Mesenchymal stem cell (in vitro differentiated cells and primary cell): Measurements from ENCODE around the gene MICAL2.

Experiments used
- DNase-seq: peaks from one replicate; pipeline ENCODE4 v3.0.0-alpha.2; 2013
- H2AFZ ChIP-seq: one replicate; pipeline ENCODE4 v1.6.1; 2013; ENCODE audit warnings: low read depth, mild to moderate bottlenecking, control low read depth, inconsistent platforms, low read length, moderate library complexity
- H2AK5ac ChIP-seq: 2 replicates; pipeline ENCODE4 v1.6.1; 2013; ENCODE audit warnings: low read length, moderate library complexity, mild to moderate bottlenecking, inconsistent platforms; ENCODE audit not compliant: severe bottlenecking
- H2BK120ac ChIP-seq: one replicate; pipeline ENCODE4 v1.6.1; 2013; ENCODE audit warnings: low read depth, mild to moderate bottlenecking, inconsistent platforms, low read length, moderate library complexity
- H2BK12ac ChIP-seq, 2 experiments: one replicate each; pipeline ENCODE4 v1.6.1; 2013; ENCODE audit warnings: inconsistent platforms in 2 of 2, low read length in 2 of 2, mild to moderate bottlenecking in 2 of 2, moderate library complexity in 2 of 2, control low read depth in 1 of 2
- H2BK15ac ChIP-seq: one replicate; pipeline ENCODE4 v1.6.1; 2013; ENCODE audit warnings: mild to moderate bottlenecking, low read depth, inconsistent platforms; ENCODE audit not compliant: poor library complexity, severe bottlenecking
- H2BK5ac ChIP-seq: 2 replicates; pipeline ENCODE4 v1.6.1; 2013; ENCODE audit warnings: low read depth, mild to moderate bottlenecking, low read length, control low read depth, inconsistent platforms; ENCODE audit not compliant: poor library complexity, severe bottlenecking
- H3K14ac ChIP-seq, 2 experiments: one replicate each; pipeline ENCODE4 v1.6.1; 2013; ENCODE audit warnings: inconsistent platforms in 2 of 2, low read length in 2 of 2, control low read depth in 1 of 2, mild to moderate bottlenecking in 1 of 2, moderate library complexity in 1 of 2
- H3K18ac ChIP-seq, 2 experiments: one replicate each; pipeline ENCODE4 v1.6.1; 2013; ENCODE audit warnings: inconsistent platforms in 2 of 2, low read length in 2 of 2, control low read depth in 1 of 2, low read depth in 1 of 2, mild to moderate bottlenecking in 1 of 2
- H3K23ac ChIP-seq, 2 experiments: one replicate each; pipeline ENCODE4 v1.6.1; 2013; ENCODE audit warnings: inconsistent platforms in 2 of 2, low read length in 2 of 2, mild to moderate bottlenecking in 2 of 2, moderate library complexity in 2 of 2, control low read depth in 1 of 2
- H3K27ac ChIP-seq: 2 replicates; pipeline ENCODE4 v1.5.1; 2013; ENCODE audit warnings: mild to moderate bottlenecking, moderate library complexity, low read length, control low read depth, inconsistent platforms; ENCODE audit not compliant: poor library complexity, severe bottlenecking
- H3K27me3 ChIP-seq, 2 experiments: 2 replicates each; pipeline versions ENCODE4 v1.6.1 to v1.7.0; 2013; ENCODE audit warnings: low read length in 2 of 2, mild to moderate bottlenecking in 2 of 2, moderate library complexity in 2 of 2, control low read depth in 1 of 2, inconsistent platforms in 1 of 2; ENCODE audit not compliant: control insufficient read depth in 1 of 2, insufficient read depth in 1 of 2
- H3K36me3 ChIP-seq, 2 experiments: 2 replicates each; pipeline versions ENCODE4 v1.6.1 to v1.7.0; 2013; ENCODE audit warnings: low read length in 2 of 2, control low read depth in 1 of 2, inconsistent platforms in 1 of 2, low read depth in 1 of 2, mild to moderate bottlenecking in 1 of 2; ENCODE audit not compliant: insufficient read depth in 2 of 2, control insufficient read depth in 1 of 2
- H3K4ac ChIP-seq, 2 experiments: one replicate each; pipeline ENCODE4 v1.6.1; 2013; ENCODE audit warnings: inconsistent platforms in 2 of 2, low read length in 2 of 2, mild to moderate bottlenecking in 2 of 2, moderate library complexity in 2 of 2, control low read depth in 1 of 2, low read depth in 1 of 2
- H3K4me1 ChIP-seq: 2 replicates; pipeline ENCODE4 v1.6.1; 2013; ENCODE audit warnings: low read depth, low read length, control low read depth; ENCODE audit not compliant: control insufficient read depth, insufficient read depth
- H3K4me2 ChIP-seq: 2 replicates; pipeline ENCODE4 v1.6.1; 2013; ENCODE audit warnings: low read length, mild to moderate bottlenecking, inconsistent platforms; ENCODE audit not compliant: poor library complexity, severe bottlenecking
- H3K4me3 ChIP-seq, 2 experiments: 2 replicates each; pipeline versions ENCODE4 v1.5.1 to v1.7.0; 2013; ENCODE audit warnings: low read length in 2 of 2, mild to moderate bottlenecking in 2 of 2, control low read depth in 1 of 2, low read depth in 1 of 2; ENCODE audit not compliant: insufficient read depth in 1 of 2
- H3K79me1 ChIP-seq: replicated peaks from 2 replicates; pipeline ENCODE4 v1.6.1; 2013; ENCODE audit warnings: mild to moderate bottlenecking, control low read depth, low read length, inconsistent platforms; ENCODE audit not compliant: poor library complexity, severe bottlenecking
- H3K9ac ChIP-seq: 2 replicates; pipeline ENCODE4 v1.7.0; 2013; ENCODE audit warnings: mild to moderate bottlenecking, low read length, moderate library complexity
- H3K9me3 ChIP-seq: 2 replicates; pipeline ENCODE4 v1.7.0; 2013; ENCODE audit warnings: mild to moderate bottlenecking, low read length; ENCODE audit not compliant: control insufficient read depth
- H4K8ac ChIP-seq: one replicate; pipeline ENCODE4 v1.6.1; 2013; ENCODE audit warnings: inconsistent platforms, mild to moderate bottlenecking, low read length, moderate library complexity
- H4K91ac ChIP-seq: one replicate; pipeline ENCODE4 v1.6.1; 2013; ENCODE audit warnings: mild to moderate bottlenecking, low read length, inconsistent platforms
- WGBS: methylation state at CpG from one replicate; pipeline ENCODE4 v1.1.7; 2013; ENCODE audit warnings: mixed read lengths; 5-methylcytosine and 5-hydroxymethylcytosine counted together

The MICAL2 gene

GRCh38 chr11:12079726-12080556, 30.4 kb upstream of the MICAL2 start:
- Histone ChIP-seq H2AK5ac (no peak overlapping the region), H3K9ac (peak overlapping the region; percentile 87), H2BK12ac (peak overlapping the region; percentile 57 to 78), H2BK15ac (no peak overlapping the region), H3K4me2 (peak overlapping the region; percentile 70), H3K36me3 (no peaks in the 10 kb centered on the region), H3K4ac (peak overlapping the region in 1 of 2 experiments; percentile 61), H3K14ac (no peak overlapping the region), H2BK120ac (peak overlapping the region; percentile 67), H4K91ac (peak overlapping the region; percentile 89), H3K4me3 (peak overlapping the region in 1 of 2 experiments; percentile 53), H3K27ac (peak overlapping the region; percentile 98), H2BK5ac (peak overlapping the region; percentile 92), H3K18ac (peak overlapping the region; percentile 12 to 34), H3K27me3 (no peaks in the 10 kb centered on the region), H3K23ac (no peak overlapping the region), H4K8ac (no peak overlapping the region), H2AFZ (no peak overlapping the region), H3K9me3 (no peaks in the 10 kb centered on the region), H3K79me1 (no peaks in the 10 kb centered on the region), H3K4me1 (peaks cover 11% of the 10 kb centered on the region)
- 21% methylated on average over 8 of the region's 13 CpGs for WGBS
- peak; percentile 99 for DNase-seq

- peak overlapping the region; percentile 35 for H2AK5ac ChIP-seq
- no peak overlapping the region for H3K4me2 ChIP-seq
- no peaks in the 10 kb centered on the region for H3K36me3 ChIP-seq
- H3K4me1 ChIP-seq: peaks cover 24% of the 10 kb centered on the region
- H3K9me3 ChIP-seq: no peaks in the 10 kb centered on the region
- no peak overlapping the region for H2BK5ac ChIP-seq
- DNase-seq: no peak
- H3K18ac ChIP-seq: peak overlapping the region in 1 of 2 experiments; percentile 66
- no peaks in the 10 kb centered on the region for H3K79me1 ChIP-seq
- no peak overlapping the region for H2BK15ac ChIP-seq
- H2BK120ac ChIP-seq: no peak overlapping the region
- WGBS: 94% methylated on average over 1 of the region's 1 CpG
- no peak overlapping the region for H3K23ac ChIP-seq
- no peak overlapping the region for H2AFZ ChIP-seq
- H3K27me3 ChIP-seq: no peaks in the 10 kb centered on the region
- H3K4ac ChIP-seq: no peak overlapping the region
- H3K9ac ChIP-seq: no peak overlapping the region
- no peak overlapping the region for H3K4me3 ChIP-seq
- no peak overlapping the region for H4K8ac ChIP-seq
- H4K91ac ChIP-seq: no peak overlapping the region
- peak overlapping the region in 1 of 2 experiments; percentile 71 for H2BK12ac ChIP-seq
- H3K14ac ChIP-seq: no peak overlapping the region
- no peak overlapping the region for H3K27ac ChIP-seq
These were observed 27.0 kb upstream of the MICAL2 start for GRCh38 chr11:12083380-12083779.

GRCh38 chr11:12084256-12084655, 26.1 kb upstream of the MICAL2 start:
- H3K23ac ChIP-seq: no peak overlapping the region
- no peak overlapping the region for H2BK15ac ChIP-seq
- H3K14ac ChIP-seq: no peak overlapping the region
- H4K8ac ChIP-seq: no peak overlapping the region
- H2BK12ac ChIP-seq: no peak overlapping the region
- H3K4ac ChIP-seq: no peak overlapping the region
- H2BK120ac ChIP-seq: no peak overlapping the region
- DNase-seq: no peak
- no peak overlapping the region for H3K4me2 ChIP-seq
- peak overlapping the region; percentile 12 for H2AK5ac ChIP-seq
- H4K91ac ChIP-seq: no peak overlapping the region
- no peak overlapping the region for H3K4me3 ChIP-seq
- H2BK5ac ChIP-seq: no peak overlapping the region
- H3K79me1 ChIP-seq: no peaks in the 10 kb centered on the region
- no peak overlapping the region for H2AFZ ChIP-seq
- H3K18ac ChIP-seq: no peak overlapping the region
- H3K27ac ChIP-seq: no peak overlapping the region
- no peak overlapping the region for H3K9ac ChIP-seq
- H3K36me3 ChIP-seq: no peaks in the 10 kb centered on the region
- H3K27me3 ChIP-seq: no peaks in the 10 kb centered on the region
- peaks cover 28% of the 10 kb centered on the region for H3K4me1 ChIP-seq
- no peaks in the 10 kb centered on the region for H3K9me3 ChIP-seq

GRCh38 chr11:12085371-12086251, 24.8 kb upstream of the MICAL2 start:
- Histone ChIP-seq H3K36me3 (no peaks in the 10 kb centered on the region), H4K91ac (peak overlapping the region; percentile 98), H3K18ac (peak overlapping the region; percentile 91 to 99), H2BK12ac (peak overlapping the region; percentile 92 to 100), H2AK5ac (peak overlapping the region; percentile 97), H4K8ac (peak overlapping the region; percentile 82), H3K9ac (peak overlapping the region; percentile 79), H3K23ac (peak overlapping the region in 1 of 2 experiments; percentile 51), H3K4me1 (peaks cover 32% of the 10 kb centered on the region), H2AFZ (no peak overlapping the region), H2BK5ac (peak overlapping the region; percentile 90), H3K14ac (peak overlapping the region in 1 of 2 experiments; percentile 76), H3K27ac (peak overlapping the region; percentile 96), H3K79me1 (no peaks in the 10 kb centered on the region), H3K9me3 (no peaks in the 10 kb centered on the region), H3K4ac (peak overlapping the region; percentile 30 to 98), H3K27me3 (no peaks in the 10 kb centered on the region), H2BK120ac (peak overlapping the region; percentile 96), H3K4me3 (peak overlapping the region in 1 of 2 experiments; percentile 32), H2BK15ac (peak overlapping the region; percentile 92), H3K4me2 (no peak overlapping the region)
- peak; percentile 76 for DNase-seq
- 53% methylated on average over 11 of the region's 11 CpGs for WGBS
